GM20000 (cell line): Measurements from ENCODE around the gene ZDHHC20.

Experiments used
- DNase-seq: peaks from one replicate; pipeline ENCODE4 v3.0.0; 2012; ENCODE audit warnings: low spot score
- TF ChIP-seq, protein P1 (sequence below): IDR thresholded peaks from 2 replicates; pipeline ENCODE4 v1.5.1; 2012; ENCODE audit warnings: mild to moderate bottlenecking, control low read depth; ENCODE audit errors: extremely low read depth, missing control alignments

ZDHHC20 gene

DNA sequence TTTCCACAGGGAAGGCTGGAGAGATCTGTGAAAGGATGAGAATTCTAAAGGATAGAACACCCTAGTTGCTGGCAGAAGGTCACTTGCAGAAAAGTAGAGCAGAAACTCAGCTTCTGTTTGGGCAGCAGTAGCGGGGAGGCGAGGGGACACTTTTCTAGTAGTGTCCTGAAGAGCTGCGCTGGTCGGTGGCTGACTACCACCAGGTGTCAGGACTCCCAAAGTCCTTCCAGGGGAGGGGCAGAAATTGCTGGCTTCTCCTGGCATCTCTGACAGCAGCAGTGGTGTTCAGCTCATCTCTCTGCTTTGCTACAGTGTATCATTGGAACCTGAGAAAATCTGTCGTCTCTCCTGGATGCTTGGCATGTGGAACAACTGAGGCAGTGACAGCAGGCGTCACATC is 120.9 kb downstream of the ZDHHC20 start:
- TF ChIP-seq, protein P1, sequence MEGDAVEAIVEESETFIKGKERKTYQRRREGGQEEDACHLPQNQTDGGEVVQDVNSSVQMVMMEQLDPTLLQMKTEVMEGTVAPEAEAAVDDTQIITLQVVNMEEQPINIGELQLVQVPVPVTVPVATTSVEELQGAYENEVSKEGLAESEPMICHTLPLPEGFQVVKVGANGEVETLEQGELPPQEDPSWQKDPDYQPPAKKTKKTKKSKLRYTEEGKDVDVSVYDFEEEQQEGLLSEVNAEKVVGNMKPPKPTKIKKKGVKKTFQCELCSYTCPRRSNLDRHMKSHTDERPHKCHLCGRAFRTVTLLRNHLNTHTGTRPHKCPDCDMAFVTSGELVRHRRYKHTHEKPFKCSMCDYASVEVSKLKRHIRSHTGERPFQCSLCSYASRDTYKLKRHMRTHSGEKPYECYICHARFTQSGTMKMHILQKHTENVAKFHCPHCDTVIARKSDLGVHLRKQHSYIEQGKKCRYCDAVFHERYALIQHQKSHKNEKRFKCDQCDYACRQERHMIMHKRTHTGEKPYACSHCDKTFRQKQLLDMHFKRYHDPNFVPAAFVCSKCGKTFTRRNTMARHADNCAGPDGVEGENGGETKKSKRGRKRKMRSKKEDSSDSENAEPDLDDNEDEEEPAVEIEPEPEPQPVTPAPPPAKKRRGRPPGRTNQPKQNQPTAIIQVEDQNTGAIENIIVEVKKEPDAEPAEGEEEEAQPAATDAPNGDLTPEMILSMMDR = no peak
- DNase-seq = no peak

DNA sequence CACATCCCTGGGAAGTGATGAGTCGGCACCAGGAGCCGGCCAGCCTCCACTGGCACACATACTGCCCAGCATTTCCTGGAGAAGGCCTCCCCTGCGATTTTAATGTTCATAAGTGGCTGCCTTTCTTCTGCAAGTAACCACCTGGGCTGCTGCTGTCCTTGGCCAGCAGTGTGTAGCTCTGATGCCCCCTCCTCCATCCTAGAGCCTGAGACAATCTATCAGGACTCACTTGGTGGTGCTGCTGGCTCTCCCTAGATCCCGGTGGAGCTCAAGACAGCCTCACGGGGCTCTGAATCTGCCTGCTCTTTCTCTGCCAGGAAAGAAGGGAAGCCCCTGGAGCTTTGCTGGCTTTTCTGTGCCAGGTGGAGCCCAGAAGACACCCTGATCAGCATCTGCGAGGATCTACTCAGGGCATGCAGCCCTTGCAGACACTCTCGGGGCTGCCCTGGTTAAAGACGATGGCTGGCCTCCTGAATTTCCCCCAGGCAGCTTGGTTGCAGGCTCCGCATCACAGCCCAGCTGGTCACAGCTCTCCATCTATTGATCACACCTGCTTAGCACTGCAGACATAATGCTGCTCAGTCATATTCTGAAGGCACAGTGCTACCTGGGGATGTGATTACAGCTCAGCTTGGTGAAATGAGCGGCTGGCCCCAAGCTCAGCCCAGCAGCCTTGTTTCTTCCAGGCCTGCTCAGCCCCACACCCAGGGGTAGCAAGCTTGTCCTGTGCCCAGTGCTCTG is 122.3 kb downstream of the ZDHHC20 start:
- no peak for DNase-seq
- TF ChIP-seq, protein P1 = no peak

DNA sequence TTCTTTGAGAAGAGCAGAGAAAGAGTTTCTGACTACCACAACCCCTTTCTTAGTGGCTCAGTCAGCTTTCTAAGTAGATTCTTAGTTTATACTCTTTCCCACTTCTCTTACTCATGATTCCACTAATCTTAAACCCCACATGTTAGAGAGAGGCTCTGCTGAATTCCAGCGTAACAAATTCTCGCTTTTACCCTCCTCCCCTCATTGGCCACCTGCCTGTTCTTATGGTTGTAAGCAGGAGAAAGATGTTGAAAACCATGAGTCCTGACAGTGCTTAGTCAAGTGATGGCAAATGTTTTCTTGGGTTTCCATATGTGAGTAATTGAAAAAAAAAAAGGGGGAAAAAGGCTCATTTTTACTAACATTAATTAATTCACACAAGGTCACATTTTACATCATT is 125.9 kb downstream of the ZDHHC20 start:
- no peak for DNase-seq
- TF ChIP-seq, protein P1 = no peak

GRCh38 chr13:21330126-21330861 is 128.8 kb downstream of the ZDHHC20 start:
- TF ChIP-seq, protein P1 = no peak
- peak; percentile 63 for DNase-seq

GRCh38 chr13:21328836-21329477 is 130.1 kb downstream of the ZDHHC20 start:
- TF ChIP-seq, protein P1 = no peak
- DNase-seq = no peak

DNA sequence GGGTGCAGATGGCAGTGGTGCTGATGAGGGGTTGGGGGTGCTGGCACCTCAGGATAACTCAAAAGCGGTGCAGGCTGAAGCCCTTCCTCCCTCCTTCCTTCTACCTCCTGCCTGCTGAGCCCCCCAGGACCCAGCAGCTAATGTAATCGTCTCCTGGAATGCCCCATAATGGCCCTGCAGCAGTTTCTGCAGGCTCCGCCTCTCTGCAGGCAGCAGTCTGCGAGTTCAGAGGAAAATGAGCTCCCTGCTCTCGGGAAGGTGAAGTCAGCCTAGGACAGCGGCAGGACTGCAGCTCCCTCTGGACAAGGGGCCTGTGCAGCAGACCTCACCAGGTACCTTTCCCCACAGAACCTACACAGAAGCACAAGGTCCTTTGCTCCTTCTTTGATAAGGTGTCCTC is 130.9 kb downstream of the ZDHHC20 start:
- TF ChIP-seq, protein P1 = no peak
- DNase-seq = no peak
